ENCODE measurements around the gene IFITM10.
"Not testable (repeated sequence)": the region's sequence is repeated elsewhere in the genome, so short reads cannot be mapped to it uniquely, and the experiment has no call there.

The IFITM10 gene

DNA sequence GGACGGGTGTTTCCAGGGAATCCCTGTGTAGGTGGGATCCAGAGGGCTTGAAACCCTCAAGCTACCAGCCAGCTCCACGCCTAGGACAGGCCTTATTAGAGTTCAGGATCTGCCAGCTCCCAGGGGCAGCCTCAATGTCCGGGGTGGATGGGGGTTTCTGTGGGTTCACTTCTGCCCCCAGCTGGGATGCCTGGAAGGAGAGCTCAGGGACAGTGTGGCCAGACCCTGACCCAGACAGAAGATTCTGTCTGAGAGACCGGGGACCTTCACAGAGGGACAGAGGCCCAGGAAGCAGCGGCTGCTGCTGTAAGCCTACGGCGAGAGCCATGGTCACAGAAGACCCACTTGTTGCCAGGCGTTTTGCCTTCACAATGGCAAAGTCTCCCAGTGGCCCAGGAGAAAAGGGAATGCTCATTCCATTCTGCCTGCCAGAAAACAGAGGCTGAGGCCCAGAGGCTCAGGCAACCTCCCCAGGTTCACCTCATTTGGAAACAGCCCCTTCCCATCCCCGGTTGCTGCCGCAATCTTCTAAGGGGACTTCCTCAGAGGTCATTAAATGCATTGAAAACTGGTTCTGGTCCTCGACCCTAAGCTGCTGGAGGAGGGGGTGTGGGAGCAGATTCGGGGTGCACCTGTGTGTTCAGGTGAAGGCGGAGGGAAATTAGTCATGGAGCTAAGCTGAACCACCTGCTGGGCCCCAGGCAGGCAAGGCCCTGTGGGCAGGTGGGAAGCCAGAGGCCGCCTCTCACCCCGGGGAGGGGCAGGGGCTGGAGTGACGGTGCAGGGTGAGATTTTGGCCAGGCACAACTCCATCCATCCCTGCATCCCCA is 58.3 kb downstream of the IFITM10 start:
- DNase-seq (ENCODE audit: low read depth, low spot score): no peak

GRCh38 chr11:1691026-1691877 is 59.1 kb downstream of the IFITM10 start:
- DNase-seq (ENCODE audit: low read depth, low spot score): no peak

- DNase-seq (ENCODE audit: low read depth, low spot score): no peak
Measured at GRCh38 chr11:1690167-1691025, 60.0 kb downstream of the IFITM10 start.

GRCh38 chr11:1689250-1690166 is 60.9 kb downstream of the IFITM10 start:
- DNase-seq (ENCODE audit: low read depth, low spot score): not testable (repeated sequence)

- not testable (repeated sequence) for DNase-seq (ENCODE audit: low read depth, low spot score)
Measured at GRCh38 chr11:1688336-1688947, 62.0 kb downstream of the IFITM10 start.

GRCh38 chr11:1686220-1686619 is 64.2 kb downstream of the IFITM10 start:
- not testable (repeated sequence) for DNase-seq (ENCODE audit: low read depth, low spot score)

DNA sequence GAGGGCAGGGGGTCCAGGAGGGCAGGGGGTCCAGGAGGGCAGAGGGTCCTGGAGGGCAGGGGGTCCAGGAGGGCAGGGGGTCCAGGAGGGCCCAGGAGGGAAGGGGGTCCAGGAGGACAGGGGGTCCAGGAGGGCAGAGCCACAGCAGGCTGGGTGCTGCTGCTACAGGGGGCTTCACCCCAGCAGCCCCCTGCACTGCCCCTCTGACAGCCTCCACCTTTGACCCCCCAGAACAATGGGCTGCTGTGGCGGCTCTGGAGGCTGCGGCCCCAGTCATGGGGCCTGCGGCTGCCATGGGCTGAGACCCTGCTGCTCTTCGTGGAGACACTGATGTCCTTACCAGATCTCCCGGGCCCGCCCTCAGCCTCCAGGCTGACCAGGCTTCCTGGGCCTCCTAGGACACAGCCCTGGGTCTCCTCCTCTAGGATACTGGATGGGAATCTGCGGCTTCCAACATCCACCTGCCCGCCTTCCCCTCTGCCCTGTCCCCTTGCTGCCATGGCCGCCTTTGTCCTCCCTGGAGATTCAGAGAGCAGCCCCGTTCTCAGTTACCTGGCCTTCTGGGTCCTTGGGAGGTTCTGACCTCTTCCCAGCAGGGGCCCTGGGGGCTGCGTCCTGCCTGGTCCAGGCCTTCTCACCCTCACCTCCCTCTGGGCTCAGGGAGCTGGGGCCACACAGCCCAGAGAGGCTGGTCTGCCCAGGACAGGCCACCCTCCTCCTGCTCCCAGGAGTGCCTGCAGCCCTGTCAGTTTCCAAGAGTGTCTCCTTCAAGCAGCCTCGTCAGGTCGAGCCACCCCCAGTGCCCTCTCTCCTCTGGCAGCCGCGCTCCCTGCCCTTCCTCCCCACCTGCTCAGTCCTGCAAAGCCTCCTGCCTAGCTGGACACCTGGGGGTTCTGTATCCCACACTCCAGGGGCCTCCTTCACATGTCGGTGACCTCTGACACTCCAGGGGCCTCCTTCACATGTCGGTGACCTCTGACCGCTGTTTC is 65.2 kb downstream of the IFITM10 start:
- DNase-seq (ENCODE audit: low read depth, low spot score): not testable (repeated sequence)

GRCh38 chr11:1683904-1684572 is 66.4 kb downstream of the IFITM10 start:
- DNase-seq (ENCODE audit: low read depth, low spot score): not testable (repeated sequence)

DNA sequence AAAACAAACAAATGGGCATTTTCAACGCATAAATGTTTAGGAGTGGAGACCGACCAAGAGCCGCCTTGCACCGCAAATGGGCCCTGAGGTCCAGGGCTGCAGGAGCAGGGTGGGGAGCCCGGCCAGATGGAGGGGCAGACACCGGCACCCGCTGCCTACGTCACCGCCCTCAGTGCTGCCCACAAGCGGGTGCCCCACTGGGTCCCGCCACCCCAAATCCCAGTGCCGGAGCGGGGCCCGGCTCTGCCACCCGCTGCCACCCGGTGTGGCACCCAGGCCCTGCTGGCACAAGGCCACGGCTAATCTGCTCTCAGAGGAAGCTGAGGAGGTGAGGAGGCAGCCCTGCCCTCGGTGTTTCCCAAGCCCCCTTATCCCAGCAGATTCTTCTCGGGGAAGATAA is 67.2 kb downstream of the IFITM10 start:
- DNase-seq (ENCODE audit: low read depth, low spot score): not testable (repeated sequence)

Data from astrocyte of the hippocampus (primary cell).